GM19023 (cell line): ENCODE measurements around the gene FAM47E.
"Not testable (repeated sequence)": the region's sequence is repeated elsewhere in the genome, so short reads cannot be mapped to it uniquely, and the experiment has no call there.

Experiments
- ATAC-seq: cut with Tn5 transposase; IDR thresholded peaks from one replicate; pipeline ENCODE4 v1.9.1; 2021; ENCODE audit warnings: mild to moderate bottlenecking, moderate library complexity; ENCODE audit not compliant: unreplicated experiment

Gene FAM47E

DNA sequence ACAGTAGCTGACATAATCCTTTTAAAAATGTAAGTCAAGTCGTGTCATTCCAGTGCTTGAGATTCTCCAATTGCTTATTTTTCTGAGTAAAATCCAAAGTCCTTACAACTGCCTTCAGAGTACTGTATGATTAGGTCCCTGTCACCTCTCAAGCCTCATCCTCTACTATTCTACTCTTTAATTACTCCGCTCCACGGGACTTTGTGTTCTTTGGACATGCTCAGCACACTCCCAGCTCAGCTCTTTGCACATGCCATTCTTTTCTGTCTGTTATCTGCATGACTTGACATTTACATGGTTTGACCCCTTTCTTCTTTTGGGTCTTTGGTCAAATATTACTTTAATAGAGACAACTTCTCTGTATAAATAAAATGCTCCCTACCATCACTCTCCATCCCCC, 15.1 kb downstream of the FAM47E start:
- ATAC-seq: no peak

DNA sequence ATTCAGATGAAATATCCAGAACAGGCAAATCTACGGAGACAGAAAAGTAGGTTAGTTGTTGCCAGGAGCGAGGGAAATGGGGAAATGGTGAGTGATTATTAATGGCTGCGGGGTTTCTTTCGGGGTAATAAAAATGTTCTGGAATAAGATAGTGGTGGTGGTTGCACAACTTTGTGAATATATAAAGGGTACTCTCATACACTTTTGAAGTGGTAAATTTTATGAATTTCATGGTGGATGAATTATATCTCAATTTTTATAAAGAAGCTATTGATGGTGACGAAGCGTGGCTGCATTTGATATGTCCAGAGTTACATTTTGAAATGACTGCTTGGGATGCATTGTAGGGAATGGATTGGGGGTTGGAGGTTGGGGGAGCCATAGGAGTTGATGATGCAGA, 16.3 kb downstream of the FAM47E start:
- no peak for ATAC-seq

DNA sequence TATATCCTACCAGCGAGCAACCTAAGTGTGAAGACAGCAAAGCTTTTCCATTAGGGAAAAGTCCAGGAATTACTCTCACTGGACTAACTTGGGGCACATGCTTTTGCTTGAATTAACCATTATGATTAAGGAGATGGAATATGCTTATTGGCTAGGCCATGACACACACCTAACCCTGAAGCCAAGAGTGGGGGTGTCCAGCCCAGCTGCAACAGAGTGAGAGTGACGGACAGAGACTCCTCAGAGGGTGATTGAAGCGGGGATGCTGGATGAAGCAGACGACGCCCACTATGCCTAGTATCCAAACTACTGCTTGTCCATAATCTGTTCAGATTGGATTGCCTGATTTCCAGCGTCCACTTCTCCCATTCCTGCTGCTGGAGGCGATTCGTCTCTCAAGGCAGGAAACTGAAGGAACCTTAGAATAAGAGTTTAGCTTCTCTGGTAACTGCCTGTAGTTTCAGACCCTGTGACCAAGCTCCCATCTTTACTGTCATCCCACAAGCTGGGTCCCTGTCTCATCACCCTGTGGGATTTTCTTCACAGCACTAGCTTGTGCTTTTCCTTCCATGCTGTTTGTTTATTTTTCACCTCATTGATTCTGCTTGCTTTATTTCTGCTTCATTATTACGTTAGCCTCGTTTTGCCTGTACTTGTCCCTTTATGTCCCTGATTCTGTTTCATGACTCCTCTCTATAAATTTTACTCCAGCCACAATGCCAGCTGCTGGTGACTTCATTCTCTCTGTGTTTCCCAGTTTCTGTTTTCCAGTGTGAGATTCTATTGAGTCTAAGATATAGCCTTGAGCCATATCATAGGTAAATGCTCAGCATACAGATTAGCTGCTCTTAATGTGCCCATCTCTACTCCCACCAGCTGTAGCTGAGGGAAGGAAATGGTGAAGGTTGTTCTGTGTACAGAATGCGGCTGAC, 19.0 kb downstream of the FAM47E start:
- no peak for ATAC-seq

- no peak for ATAC-seq
These were observed 19.7 kb downstream of the FAM47E start for GRCh38 chr4:76271248-76271647.

- no peak for ATAC-seq
These were observed 20.6 kb downstream of the FAM47E start for GRCh38 chr4:76272073-76272472.

DNA sequence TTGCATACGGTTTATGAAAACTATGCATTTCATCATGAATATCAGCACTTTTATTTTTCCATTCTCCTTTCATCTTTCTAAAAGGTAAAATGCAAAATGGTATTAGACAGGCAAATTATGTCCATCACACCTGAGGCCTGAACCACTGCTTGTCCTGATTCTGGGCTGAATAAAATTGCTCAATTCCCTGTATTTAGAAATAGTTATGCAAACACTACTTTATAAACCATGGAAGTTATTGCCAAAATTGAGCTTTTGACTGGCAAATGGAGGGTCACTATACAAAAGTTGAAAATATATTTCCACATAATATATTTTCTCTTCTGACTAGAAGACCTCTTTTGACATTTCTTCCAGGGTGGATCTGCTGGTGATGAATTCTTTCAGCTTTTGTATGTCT, 21.1 kb downstream of the FAM47E start:
- ATAC-seq: no peak

DNA sequence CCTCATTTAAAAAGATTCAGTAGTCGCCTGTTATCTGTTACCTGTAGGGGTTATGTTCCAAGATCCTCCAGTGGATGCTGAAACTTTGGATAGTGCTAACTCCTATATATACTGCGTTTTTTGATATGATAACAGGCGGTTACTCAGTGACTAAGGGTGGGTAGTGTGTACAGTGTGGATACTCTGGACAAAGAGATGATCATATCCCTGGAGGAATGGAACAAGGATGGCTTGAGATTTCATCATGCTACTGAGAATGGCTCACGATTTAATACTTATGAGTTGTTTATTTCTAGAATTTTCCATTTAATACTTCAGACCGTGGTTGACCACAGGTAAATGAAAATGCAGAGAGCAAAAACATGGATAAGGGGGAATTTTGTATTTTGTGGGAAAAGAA, 21.5 kb downstream of the FAM47E start:
- no peak for ATAC-seq

DNA sequence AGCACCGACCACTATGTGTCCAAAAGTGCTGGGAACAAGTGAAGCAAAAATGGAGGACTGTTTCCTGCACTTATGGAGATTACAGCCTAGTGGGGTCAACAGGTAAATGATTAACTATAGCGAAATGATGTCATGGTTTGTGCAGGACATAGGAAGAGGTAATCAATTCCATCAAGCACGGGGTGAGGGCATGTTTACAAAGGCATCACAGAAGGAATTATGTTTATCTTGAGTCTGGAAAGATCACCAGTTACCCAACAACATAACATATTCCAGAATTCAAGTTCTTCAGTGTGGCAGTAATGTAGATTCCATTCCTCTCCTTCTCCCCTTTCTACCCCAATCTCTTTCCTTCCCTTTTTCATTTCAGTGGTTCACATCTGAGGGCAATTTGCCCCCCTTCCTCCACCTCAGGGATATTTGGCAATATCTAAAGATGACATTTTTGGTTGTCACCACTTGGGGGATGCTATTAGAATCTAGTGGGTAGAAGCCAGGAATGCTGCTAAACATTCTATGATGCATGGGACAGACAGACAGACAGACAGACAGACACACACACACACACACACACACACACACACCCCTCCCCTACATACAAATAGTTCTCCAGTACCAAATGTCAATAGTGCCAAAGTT, 24.1 kb downstream of the FAM47E start:
- no peak for ATAC-seq

DNA sequence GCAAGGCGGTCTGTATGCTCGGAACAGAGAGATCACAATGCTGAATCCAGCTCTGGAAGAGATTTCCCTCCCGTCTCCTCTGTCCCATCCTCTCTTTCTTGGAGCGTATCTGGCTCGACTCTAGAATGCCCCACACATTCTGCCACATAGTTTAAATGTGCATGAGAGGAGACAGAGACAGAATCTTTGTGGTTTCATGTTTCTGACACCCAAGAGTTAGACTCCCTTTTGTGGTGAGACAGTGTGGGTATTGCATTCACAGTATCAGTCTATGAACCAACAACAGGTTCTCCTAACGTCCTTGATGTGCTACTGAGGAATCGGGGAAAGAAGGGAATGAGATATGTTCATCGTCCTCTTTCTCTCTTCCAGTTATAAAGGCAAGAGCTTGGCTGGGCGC, 25.3 kb downstream of the FAM47E start:
- no peak for ATAC-seq

DNA sequence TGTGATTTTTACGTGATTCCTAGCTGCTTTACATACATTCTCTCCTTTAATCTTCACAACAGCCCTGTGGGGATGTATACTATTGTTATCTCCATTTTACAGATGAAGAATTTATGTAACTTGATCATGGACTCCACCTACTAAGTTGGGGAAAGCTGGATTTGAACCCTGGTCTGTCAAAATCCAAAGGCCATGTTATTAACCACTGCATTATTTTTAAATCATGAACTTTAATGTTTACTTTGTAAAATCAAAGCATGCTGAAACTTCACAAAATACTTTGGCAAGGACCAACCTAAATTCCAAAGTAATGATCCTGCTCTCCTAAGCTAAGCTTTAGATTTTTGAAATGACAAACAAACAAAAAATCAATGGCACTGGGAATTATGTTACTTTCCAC, 26.1 kb downstream of the FAM47E start:
- ATAC-seq: no peak

- no peak for ATAC-seq
These were observed 27.1 kb downstream of the FAM47E start for GRCh38 chr4:76278583-76278982.

- ATAC-seq: no peak
These were observed 27.9 kb downstream of the FAM47E start for GRCh38 chr4:76279462-76279861.

DNA sequence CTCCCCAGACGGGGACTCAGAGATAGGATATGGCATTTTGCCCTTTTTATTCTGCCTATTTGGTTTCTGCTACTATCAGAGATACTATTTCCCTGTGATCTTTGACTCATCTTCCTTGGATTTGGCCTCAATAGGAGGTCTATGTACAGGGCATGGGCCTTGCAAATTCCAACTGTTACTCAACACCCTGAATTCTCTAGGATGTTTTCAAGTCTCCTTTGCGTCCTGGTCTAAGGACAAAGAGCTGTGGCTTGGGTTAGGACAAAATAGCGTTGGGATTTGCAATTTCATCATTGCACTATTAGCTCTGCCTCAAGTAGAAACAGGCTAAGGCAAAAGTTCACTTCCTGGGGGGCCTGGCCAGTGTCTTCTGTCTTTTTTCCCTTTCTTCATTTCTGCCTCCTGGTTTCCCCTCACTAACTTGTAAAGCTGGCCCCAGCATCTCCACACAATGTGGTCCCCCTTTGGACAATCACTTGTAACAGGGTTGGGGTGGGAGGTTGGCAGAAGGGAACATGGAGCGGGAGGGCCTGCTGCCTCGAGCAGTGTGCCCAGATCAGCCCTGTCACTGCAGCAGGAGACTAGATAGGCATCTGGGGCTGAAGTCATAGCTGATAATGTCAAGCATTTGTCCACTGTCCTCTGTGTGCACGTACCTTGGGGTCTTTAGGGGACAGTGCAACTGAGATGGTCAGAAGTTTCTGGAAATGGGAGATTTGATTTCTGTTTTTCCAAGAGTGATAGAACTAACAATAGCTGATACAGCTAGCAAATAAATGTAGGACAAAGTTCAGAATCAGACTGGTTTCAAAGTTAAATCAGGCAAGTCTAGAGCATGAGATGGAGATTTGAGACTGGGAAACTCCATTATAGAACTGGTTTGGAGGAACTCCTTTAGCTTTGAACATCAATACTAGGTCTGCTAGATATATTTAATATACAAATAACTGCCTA, 29.2 kb downstream of the FAM47E start:
- ATAC-seq: no peak

DNA sequence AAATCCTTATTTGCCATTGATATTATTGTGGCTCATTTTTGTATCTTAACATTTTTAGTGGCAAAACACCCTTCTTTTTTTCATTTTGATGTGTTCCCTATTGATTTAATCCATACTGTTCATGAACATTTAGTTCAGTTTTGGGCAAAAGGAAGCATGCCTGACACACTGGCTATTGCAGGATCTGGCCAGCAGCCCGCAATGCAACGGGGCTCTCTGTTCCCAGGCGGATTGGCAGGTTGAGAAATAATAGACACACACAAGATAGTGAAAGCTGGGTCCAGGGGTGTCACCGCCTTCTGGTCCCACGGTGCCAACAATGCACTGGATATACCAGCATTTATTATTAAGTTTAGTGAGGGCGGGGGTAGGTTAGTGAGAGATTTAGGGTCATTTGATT, 30.1 kb downstream of the FAM47E start:
- not testable (repeated sequence) for ATAC-seq

- ATAC-seq: no peak
These were observed 31.6 kb downstream of the FAM47E start for GRCh38 chr4:76282941-76283689.

DNA sequence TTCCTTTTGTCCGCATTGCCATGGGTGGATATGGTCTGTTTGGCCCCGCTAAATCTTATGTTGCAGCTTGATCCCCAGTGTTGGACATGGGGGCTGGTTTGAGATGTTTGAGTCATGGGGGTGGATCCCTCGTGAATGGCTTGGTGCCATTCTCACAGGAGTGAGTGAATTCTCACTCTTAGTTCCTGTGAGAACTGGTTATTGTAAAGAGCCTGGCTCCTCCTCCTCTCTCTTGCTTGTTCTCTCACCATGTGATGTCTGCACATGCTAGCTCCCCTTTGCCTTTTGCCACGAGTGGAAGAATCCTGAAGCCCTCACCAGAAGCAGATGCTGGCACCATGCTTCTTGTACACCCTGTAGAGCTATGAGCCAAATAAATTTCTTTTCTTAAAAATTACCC, 32.4 kb downstream of the FAM47E start:
- ATAC-seq: no peak

DNA sequence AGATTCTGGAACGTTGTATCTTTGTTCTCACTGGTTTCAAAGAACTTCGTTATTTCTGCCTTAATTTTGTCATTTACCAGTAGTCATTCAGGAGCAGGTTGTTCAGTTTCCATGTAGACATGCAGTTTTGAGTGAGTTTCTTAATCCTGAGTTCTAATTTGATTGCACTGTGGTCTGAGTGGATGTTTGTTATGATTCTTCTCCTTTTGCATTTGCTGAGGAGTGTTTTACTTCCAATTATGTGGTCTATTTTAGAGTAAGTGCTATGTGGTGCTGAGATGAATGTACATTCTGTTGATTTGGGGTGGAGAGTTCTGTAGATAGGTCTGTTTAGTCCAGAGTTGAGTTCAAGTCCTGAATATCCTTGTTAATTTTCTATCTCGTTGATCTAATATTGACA, 36.3 kb downstream of the FAM47E start:
- ATAC-seq: not testable (repeated sequence)

DNA sequence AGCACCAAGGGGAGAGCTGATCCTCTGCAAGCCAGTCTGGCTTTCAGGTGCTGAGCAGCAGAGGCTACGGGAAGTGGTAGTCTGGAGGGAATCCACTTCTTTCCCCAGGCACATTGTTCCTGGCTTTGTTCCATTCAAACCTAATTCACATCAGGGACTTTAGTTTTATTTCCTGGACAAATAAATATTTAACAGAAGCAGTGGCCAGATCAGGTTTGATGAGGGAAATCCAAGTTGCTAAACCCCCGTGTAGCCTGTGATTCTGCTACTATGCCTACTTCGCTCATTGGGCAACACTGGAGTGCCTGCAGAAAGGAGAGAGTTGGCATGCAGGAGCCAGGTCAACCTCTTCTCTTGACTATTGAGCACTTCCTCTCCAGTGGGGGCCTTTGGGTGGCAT, 41.2 kb downstream of the FAM47E start:
- no peak for ATAC-seq

GRCh38 chr4:76293772-76294171, 42.3 kb downstream of the FAM47E start:
- ATAC-seq: no peak

- no peak for ATAC-seq
These were observed 44.8 kb downstream of the FAM47E start for GRCh38 chr4:76296286-76296820.
